Anterior cingulate cortex (tissue), 58 donors: Measurements from ENCODE around the gene ARHGEF4.

Source experiments
- DNase-seq, 58 donors: peaks; one replicate each; lab custom pipeline; 2025; lab: John Stamatoyannopoulos, UW

Gene ARHGEF4

DNA sequence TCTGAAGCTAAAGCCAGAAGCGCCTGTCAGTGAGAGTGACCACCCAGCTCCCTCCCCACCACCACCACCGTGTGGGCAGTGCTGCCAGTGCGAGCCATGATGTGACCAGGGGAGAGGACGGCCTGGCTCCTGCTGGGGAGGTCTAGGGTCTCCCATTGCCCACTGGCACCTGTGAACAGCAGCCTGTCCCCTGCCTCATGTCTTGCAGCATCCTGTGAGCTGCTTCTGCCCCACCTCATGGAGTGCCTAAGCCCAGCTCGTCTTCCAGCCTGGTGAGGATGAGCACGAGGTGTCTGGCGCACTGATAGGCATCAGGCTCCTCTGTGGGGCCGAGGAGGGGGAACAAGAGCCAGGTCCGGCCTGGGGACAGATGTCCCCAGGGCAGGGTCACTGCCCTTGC is 195.2 kb downstream of the ARHGEF4 start:
- no peak for DNase-seq

DNA sequence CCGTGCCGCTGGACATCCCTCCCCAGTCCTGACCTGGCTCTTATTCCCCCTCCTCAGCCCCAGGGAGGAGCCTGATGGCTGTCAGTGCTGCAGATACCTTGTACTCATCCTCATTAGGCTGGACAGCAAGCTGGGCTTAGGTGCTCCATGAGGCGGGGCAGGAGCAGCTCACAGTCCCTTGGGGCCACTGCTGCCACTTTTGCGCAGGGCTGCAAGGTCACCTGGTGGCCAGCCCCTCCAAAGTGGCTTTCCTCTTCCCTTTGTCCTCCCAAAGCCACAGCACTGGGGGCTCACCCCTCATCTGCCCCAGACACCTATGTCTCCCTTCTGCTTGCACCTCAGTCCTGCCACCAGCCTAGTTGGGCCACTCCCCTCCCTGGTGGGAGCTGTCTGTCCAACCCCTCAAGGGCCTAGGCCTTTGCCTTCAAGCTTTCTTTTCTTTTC is 195.7 kb downstream of the ARHGEF4 start:
- no peak for DNase-seq

DNA sequence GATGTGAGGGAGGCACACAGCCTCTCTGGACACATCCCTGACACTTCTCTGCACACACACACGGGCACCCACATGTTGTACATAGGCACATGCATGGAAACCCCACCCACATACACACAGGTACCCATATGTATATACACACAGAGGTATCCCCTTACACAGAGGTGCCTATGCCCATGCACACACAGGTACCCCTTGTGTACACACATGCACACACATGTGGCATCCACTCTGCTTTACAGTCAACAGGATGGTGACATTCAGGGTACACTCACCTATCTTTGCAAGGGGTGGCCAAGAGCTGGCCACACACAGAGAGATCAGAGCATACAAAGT is 197.0 kb downstream of the ARHGEF4 start:
- DNase-seq: no peak

- peak in 47 of 58 donors; percentile 10 to 82 (median 48) for DNase-seq
Measured at GRCh38 chr2:131034122-131035051, 197.7 kb downstream of the ARHGEF4 start.

- DNase-seq: peak in 3 of 58 donors; percentile 19 to 20 (median 20)
Measured at GRCh38 chr2:131035112-131035825, 198.6 kb downstream of the ARHGEF4 start.

DNA sequence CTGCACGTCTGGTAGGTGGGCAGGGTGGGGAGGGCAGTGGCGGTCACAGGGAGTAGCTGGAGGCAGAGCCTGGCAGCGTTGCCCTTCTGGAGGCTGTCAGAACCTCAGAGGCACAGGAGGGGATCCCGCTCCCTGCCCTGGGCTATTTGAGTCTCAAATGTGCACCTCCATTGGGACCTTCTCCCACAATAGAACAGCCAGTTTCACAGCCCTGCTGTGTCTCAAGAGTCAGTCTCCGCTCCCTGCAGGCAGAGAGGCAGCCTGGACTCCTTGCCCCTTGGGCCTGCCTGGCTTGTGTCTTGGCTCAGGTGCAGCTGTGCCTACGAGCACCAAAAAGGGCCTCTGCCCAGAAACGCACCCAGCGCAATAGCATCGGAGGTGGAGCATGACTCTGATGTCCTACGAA is 199.1 kb downstream of the ARHGEF4 start:
- peak in 1 of 58 donors; percentile 40 for DNase-seq

GRCh38 chr2:131036269-131036668 is 199.6 kb downstream of the ARHGEF4 start:
- DNase-seq: no peak

DNA sequence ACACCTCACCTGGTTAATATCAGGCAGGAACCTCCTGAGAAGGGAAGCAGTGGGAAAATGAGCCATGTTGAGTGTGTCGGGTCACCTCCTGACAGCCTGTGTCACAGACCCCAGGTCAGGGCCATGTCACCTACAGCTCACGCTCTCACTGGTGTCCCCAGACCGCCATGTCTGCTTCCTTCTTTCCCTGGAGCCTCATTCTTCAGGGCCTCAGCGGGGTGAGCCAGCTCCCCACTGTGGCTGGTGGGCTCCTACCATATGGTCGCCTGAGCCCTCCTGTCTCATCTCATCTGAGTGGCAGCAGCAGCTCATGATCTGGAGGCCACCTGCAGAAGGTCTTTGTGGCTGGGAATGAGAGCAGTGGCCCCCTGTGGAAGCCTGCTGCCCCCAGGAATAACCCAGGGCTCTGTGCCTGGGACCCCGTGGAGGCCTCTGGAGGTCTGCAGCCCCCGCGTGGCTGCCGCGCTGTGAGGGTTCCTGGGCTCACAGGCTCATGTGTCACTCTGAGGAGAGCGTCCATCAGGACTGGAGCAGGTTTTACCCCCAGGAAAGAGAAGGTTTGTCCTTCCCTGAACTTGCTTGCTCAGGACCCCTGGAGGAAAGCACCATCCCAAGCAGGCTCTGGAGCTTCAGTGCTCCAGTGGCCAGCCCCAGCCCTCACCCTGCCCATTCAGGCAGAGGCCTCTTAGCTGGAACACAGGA is 200.1 kb downstream of the ARHGEF4 start:
- no peak for DNase-seq

- DNase-seq: no peak
Measured at GRCh38 chr2:131037398-131038257, 200.9 kb downstream of the ARHGEF4 start.

- no peak for DNase-seq
Measured at GRCh38 chr2:131038258-131039100, 201.8 kb downstream of the ARHGEF4 start.

DNA sequence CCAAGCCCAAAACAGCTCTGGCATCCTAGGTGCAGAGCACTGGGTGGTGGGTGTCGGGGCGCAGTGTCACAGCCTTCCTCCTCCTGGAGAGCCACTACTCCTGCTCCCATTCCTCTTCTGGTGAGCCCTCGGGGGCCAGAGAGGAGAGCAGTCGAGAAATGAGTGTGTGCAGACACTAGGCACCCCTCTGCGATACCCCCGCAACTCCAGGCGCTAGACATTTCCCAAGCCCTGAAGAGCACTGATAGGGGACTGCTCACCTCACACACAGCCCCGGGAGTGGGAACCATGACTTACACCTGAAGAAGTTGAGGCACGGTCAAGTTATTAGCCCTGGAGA is 202.4 kb downstream of the ARHGEF4 start:
- DNase-seq: no peak

GRCh38 chr2:131039535-131039907 is 202.8 kb downstream of the ARHGEF4 start:
- peak in 45 of 58 donors; percentile 29 to 82 (median 64) for DNase-seq

GRCh38 chr2:131039908-131040660 is 203.4 kb downstream of the ARHGEF4 start:
- no peak for DNase-seq

DNA sequence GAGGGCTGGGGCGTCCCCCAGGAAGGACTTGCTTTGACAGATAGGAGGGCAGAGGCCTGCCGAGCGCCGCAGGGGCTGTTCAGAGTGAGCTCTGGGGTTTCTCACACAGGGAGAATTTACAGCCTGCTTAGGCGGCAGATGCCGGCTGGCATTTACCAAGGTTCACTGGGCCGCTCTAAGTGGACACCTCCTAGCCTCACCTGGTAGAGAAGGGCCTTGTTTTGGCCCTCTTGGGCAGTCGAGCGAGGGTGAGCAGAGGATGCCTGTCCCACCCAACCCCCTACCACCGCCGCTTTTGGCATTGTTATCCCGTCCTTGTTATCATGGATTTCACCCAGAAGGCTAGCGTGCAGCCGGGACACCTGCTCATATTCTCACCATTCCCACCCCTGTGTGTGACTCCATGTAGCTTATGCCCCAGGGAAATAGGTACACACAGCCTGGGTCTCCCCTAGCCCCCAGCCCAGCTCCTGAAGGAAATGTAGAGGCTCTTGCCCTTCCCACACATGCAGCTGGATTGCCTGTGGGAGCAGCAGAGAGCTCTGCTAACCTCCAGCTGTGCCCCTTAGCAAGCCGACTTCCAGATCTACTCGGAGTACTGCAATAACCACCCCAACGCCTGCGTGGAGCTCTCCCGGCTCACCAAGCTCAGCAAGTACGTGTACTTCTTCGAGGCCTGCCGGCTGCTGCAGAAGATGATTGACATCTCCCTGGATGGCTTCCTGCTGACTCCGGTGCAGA is 204.1 kb downstream of the ARHGEF4 start:
- peak in 16 of 58 donors; percentile 20 to 68 (median 46) for DNase-seq

DNA sequence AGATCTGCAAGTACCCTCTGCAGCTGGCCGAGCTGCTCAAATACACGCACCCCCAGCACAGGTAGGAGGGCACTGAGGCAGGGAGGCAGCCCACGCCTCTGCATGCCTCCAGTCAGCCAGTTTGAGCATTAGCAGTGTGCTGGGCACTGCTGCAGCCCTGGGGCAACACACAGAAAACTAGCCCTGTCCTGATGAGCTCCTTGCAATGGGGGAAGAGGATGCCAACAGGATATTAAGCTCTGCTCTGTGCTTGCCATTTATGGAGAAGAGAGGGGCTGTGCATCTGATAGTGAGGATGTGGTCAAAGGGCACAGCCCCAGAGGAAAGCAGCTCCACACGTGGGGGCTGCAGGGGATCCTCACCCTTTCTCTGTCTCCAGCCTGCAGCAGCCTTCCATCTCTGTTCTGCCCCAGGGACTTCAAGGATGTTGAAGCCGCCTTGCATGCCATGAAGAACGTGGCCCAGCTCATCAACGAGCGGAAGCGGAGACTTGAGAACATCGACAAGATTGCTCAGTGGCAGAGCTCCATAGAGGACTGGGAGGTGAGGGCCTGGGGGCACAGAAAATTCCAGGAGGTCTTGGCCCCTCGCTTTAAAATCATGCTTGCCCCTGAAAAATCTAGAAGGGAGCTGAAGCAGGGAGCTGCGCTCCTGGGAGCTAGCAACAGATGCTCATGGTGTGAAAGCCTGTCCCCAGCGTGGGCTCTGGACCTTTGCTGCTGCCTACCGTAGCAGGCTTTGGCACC is 204.9 kb downstream of the ARHGEF4 start:
- DNase-seq: no peak

DNA sequence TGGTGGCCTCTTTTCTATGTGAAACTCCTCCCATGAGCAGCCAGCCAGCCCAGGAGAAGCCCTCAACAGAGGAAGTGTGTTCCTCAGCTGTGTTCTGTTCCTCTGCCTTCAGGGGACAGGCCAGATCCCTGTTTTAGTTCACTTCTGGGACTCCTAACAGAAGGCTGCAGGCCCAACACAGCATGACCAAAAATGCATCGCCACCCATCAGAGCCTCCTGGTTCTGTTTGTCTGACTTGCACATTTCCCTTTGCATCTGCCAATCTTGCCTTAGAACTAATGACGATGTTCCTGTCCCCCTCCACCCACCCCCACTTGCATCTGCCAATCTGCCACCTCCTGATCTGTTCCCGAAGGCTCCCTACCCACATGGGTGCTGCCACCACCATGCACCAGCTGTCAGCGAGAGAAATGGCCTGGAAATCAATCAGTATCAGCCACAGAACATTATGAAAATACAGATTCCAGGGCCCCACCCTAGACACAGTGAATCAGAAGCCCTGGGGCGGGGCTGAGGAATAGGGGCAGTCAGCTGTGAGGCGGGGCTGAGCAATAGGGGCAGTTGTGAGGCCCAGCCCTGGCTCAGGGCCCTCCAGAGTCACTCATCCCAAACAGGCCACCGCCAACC is 205.5 kb downstream of the ARHGEF4 start:
- peak in 14 of 58 donors; percentile 17 to 68 (median 37) for DNase-seq
